Ovary (tissue), 3 donors: ENCODE measurements around the gene ZKSCAN1.

Experiments used
- CTCF ChIP-seq, 3 donors: fragments of 450-650 bp in 2 of 3; fragments of 200-600 bp in 1 of 3; IDR thresholded peaks; one replicate each; pipeline versions ENCODE4 v1.5.1 to v1.8.0; 2016 to 2022; ENCODE audit warnings: antibody characterized with exemption in 3 of 3, mild to moderate bottlenecking in 1 of 3
- EP300 ChIP-seq: sonication (generic); formaldehyde crosslinking; IDR thresholded peaks from one replicate; pipeline ENCODE4 v1.6.1; 2017; ENCODE audit warnings: antibody characterized with exemption
- POLR2A ChIP-seq: fragments of 450-650 bp; IDR thresholded peaks from one replicate; pipeline ENCODE4 v1.6.1; 2017; ENCODE audit warnings: antibody characterized with exemption, mild to moderate bottlenecking, moderate library complexity
- donor health status: DM: no; HTN: no; CAD: no.

DNA sequence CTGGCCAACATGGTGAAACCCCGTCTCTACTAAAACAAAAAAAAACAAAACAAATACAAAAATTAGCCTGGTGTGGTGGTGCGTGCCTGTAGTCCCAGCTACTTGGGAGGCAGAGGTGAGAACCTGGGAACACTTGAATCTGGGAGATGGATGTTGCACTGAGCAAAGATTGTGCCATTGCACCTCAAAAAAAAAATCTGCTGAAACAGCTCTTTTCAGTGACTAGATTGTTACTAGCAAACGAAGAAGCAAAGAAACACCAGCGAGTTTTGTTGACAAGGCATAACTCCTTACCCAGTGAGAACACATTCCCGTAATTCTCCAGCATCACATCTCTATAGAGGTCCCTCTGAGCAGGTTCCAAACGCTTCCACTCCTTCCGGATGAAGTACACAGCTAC, 59.4 kb downstream of the ZKSCAN1 start:
- TF ChIP-seq CTCF (IDR thresholded peaks at IDR 0.05): no peak
- no peak for TF ChIP-seq POLR2A
- TF ChIP-seq EP300: no peak
